ENCODE data around the gene PARK7. TPM values are rescaled to one million over a fixed set of nuclear protein-coding genes. Genes with fewer than 3 reads are reported as not detected.

PARK7 gene
- total RNA-seq, 1 donor from 2014 or later = 307 TPM

DNA sequence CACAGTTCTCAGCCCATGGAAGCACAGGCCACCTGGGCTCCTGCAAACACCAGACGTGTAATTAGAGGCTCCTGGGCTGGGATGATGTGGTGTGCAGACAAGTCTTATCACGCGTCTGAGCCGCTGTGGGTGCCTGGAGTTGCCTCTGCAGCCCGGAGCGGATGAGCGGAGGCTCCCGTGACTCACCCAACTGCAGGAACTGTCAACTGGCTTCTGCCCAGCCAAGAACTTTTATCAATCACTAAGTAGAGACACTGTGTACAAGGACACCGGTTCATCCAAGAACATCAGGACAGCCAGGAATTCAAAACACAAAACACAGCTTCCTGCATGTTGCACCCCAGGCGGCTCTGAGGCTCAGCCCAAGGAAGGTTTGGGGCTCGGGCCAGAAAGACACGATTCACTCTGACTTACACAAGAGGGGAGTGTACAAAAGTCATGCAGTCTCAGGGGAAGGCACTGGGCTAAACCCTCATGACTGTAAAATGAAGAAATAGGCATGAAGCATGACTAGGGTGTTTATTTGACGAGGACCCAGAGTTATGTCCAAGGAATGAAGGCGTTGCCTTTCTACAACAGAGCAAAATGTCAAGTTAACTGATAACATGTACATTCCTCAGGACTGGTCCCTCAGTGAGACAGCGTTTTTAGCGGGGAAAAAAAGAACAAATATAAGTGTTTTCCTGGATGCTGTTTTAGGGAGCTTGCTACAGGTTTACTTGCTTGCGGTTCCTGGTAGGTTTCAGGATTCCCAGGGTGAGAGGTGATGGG is 43.5 kb downstream of the PARK7 start:
- H3K36me3 ChIP-seq (ENCODE audit: control insufficient read depth, insufficient read depth, low read length) = no peaks in the 10 kb centered on the region
- H3K27me3 ChIP-seq (ENCODE audit: control insufficient read depth, insufficient read depth, low read length) = no peaks in the 10 kb centered on the region
- peak; percentile 99 for DNase-seq (ENCODE audit: low read depth)
- no peak overlapping the region for H3K4me3 ChIP-seq (ENCODE audit: low read depth, low read length)
- TF ChIP-seq CTCF (IDR thresholded peaks at IDR 0.05; ENCODE audit: insufficient read depth, low read length, severe bottlenecking) = no peak
- FAIRE-seq = peak; percentile 96

- Histone ChIP-seq H3K4me3 (ENCODE audit: low read depth, low read length) (no peak overlapping the region), H3K27me3 (ENCODE audit: control insufficient read depth, insufficient read depth, low read length) (no peaks in the 10 kb centered on the region), H3K36me3 (ENCODE audit: control insufficient read depth, insufficient read depth, low read length) (no peaks in the 10 kb centered on the region)
- FAIRE-seq (peak; percentile 7), DNase-seq (ENCODE audit: low read depth) (peak; percentile 98)
- no peak for TF ChIP-seq CTCF (IDR thresholded peaks at IDR 0.05; ENCODE audit: insufficient read depth, low read length, severe bottlenecking)
Measured at GRCh38 chr1:8006037-8006963, 44.8 kb downstream of the PARK7 start.

GRCh38 chr1:8009043-8010002 is 47.8 kb downstream of the PARK7 start:
- H3K36me3 ChIP-seq (ENCODE audit: control insufficient read depth, insufficient read depth, low read length) = peaks cover 9% of the 10 kb centered on the region
- FAIRE-seq (no peak), DNase-seq (ENCODE audit: low read depth) (no peak)
- no peak overlapping the region for H3K4me3 ChIP-seq (ENCODE audit: low read depth, low read length)
- no peak for TF ChIP-seq CTCF (IDR thresholded peaks at IDR 0.05; ENCODE audit: insufficient read depth, low read length, severe bottlenecking)
- H3K27me3 ChIP-seq (ENCODE audit: control insufficient read depth, insufficient read depth, low read length) = no peaks in the 10 kb centered on the region

GRCh38 chr1:8010080-8010664 is 48.7 kb downstream of the PARK7 start:
- TF ChIP-seq CTCF (IDR thresholded peaks at IDR 0.05; ENCODE audit: insufficient read depth, low read length, severe bottlenecking) = no peak
- H3K27me3 ChIP-seq (ENCODE audit: control insufficient read depth, insufficient read depth, low read length) = no peaks in the 10 kb centered on the region
- no peak overlapping the region for H3K4me3 ChIP-seq (ENCODE audit: low read depth, low read length)
- peaks cover 10% of the 10 kb centered on the region for H3K36me3 ChIP-seq (ENCODE audit: control insufficient read depth, insufficient read depth, low read length)
- FAIRE-seq (no peak), DNase-seq (ENCODE audit: low read depth) (no peak)

GRCh38 chr1:8011016-8011415 is 49.5 kb downstream of the PARK7 start:
- H3K36me3 ChIP-seq (ENCODE audit: control insufficient read depth, insufficient read depth, low read length) = peaks cover 12% of the 10 kb centered on the region
- no peak for TF ChIP-seq CTCF (IDR thresholded peaks at IDR 0.05; ENCODE audit: insufficient read depth, low read length, severe bottlenecking)
- FAIRE-seq (no peak), DNase-seq (ENCODE audit: low read depth) (no peak)
- H3K27me3 ChIP-seq (ENCODE audit: control insufficient read depth, insufficient read depth, low read length) = no peaks in the 10 kb centered on the region
- H3K4me3 ChIP-seq (ENCODE audit: low read depth, low read length) = no peak overlapping the region
